Activated CD4-positive, alpha-beta T cell treated with anti-CD3 and anti-CD28 coated beads, Interleukin-2, Interleukin-6, amounts not matched to agents 100 ng/mL and 50 ng/mL, durations not matched to agents 16 hours and 8 hours (primary cell): ENCODE data around the gene TMEM245.
"Not testable (repeated sequence)": the region's sequence is repeated elsewhere in the genome, so short reads cannot be mapped to it uniquely, and the experiment has no call there.

Source experiments
- DNase-seq: peaks from one replicate; pipeline ENCODE4 v3.0.0-alpha.2; 2020

The TMEM245 gene

GRCh38 chr9:109060191-109060590 is 59.6 kb downstream of the TMEM245 start:
- DNase-seq = no peak

GRCh38 chr9:109053121-109053520 is 66.6 kb downstream of the TMEM245 start:
- DNase-seq = not testable (repeated sequence)

GRCh38 chr9:109052416-109052815 is 67.3 kb downstream of the TMEM245 start:
- no peak for DNase-seq

GRCh38 chr9:109051733-109052132 is 68.0 kb downstream of the TMEM245 start:
- DNase-seq = no peak

GRCh38 chr9:109050444-109050843 is 69.3 kb downstream of the TMEM245 start:
- DNase-seq = no peak

GRCh38 chr9:109048822-109049221 is 70.9 kb downstream of the TMEM245 start:
- no peak for DNase-seq

- DNase-seq = no peak
Measured at GRCh38 chr9:109047259-109047658, 72.5 kb downstream of the TMEM245 start.

GRCh38 chr9:109046346-109046745 is 73.4 kb downstream of the TMEM245 start:
- DNase-seq = peak; percentile 8

- DNase-seq = no peak
Measured at GRCh38 chr9:109043578-109043977, 76.2 kb downstream of the TMEM245 start.

GRCh38 chr9:109040571-109040970 is 79.2 kb downstream of the TMEM245 start:
- DNase-seq = no peak

GRCh38 chr9:109039539-109039938 is 80.2 kb downstream of the TMEM245 start:
- no peak for DNase-seq

- no peak for DNase-seq
Measured at GRCh38 chr9:109037946-109038715, 81.6 kb downstream of the TMEM245 start.

GRCh38 chr9:109036744-109037680 is 82.7 kb downstream of the TMEM245 start:
- no peak for DNase-seq

GRCh38 chr9:109035684-109036423 is 83.9 kb downstream of the TMEM245 start:
- DNase-seq = no peak

- no peak for DNase-seq
Measured at GRCh38 chr9:109033941-109034700, 85.6 kb downstream of the TMEM245 start.

- no peak for DNase-seq
Measured at GRCh38 chr9:109031241-109031640, 88.5 kb downstream of the TMEM245 start.

GRCh38 chr9:109030426-109030825 is 89.3 kb downstream of the TMEM245 start:
- DNase-seq = no peak

- DNase-seq = no peak
Measured at GRCh38 chr9:109028457-109028856, 91.3 kb downstream of the TMEM245 start.

GRCh38 chr9:109027176-109027575 is 92.6 kb downstream of the TMEM245 start:
- DNase-seq = no peak

- no peak for DNase-seq
Measured at GRCh38 chr9:109026306-109026705, 93.4 kb downstream of the TMEM245 start.

- no peak for DNase-seq
Measured at GRCh38 chr9:109022873-109023272, 96.9 kb downstream of the TMEM245 start.
